Brain pericyte (primary cell): ENCODE data around the gene HMHB1.
"Not testable (repeated sequence)": the region's sequence is repeated elsewhere in the genome, so short reads cannot be mapped to it uniquely, and the experiment has no call there.

Experiments
- DNase-seq: peaks from one replicate; pipeline ENCODE4 v3.0.0-alpha.2; 2012; ENCODE audit warnings: low read depth, low spot score

The HMHB1 gene

GRCh38 chr5:143801252-143801939 is 10.6 kb upstream of the HMHB1 start:
- DNase-seq, result no peak

DNA sequence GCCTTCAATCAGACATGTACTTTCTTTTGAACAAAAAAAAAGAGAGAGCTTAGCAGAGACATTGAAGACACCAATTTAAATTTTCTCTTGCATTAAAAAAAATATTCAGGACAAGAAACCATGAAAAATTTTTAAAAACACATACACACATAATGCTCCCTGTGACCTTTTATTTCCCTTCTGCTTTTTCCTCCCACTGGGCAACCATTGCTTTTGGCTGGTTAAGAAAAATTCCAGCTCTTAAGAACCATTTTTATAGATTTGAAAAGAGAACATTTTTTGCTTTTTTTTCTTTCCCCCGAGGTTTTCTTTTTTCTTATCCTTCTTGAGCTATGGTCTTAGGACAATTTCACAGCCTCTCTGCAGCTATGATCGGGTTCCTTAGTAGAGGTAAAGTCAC is 6.1 kb upstream of the HMHB1 start:
- no peak for DNase-seq

GRCh38 chr5:143806579-143806978 is 5.4 kb upstream of the HMHB1 start:
- DNase-seq, result peak; percentile 25

DNA sequence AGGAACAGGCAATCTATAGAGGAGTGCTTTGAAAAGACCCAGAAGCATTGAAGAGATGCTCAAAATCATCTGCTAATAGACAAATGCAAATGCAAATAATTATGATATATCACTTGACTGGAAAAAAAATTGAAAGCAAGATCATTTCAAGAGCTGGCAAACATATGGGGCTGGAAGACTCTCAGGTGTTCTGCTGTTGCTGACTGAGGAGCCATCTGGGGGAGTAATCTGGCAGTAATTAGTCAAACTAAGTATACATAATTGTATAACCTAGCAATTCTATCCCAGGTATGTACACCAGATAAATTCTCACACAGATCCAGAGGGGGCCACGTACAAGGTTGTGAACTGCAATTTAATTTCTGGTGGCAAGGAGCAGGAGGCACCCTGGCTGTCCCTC is 4.6 kb upstream of the HMHB1 start:
- DNase-seq, result no peak

GRCh38 chr5:143816370-143816769 is 4.4 kb downstream of the HMHB1 start:
- DNase-seq, result not testable (repeated sequence)

DNA sequence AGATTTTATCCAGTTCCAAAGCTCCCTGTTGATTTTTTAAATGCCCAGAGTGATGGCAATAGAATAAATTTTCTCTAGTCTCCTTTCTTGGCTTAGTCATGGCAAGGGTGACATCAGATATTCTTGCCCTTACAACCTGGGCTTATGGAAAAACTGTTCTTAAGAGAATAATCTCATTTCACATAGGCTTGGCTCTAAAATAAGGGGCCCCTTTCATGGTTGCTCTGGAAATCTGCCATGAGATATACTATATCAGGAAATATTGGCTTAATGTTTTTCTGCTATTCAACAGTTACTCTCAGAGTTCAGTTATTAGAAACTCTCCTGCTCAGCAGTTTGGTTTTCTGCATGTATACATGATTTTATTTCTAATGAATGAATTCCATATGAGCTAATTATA is 7.8 kb downstream of the HMHB1 start:
- no peak for DNase-seq

GRCh38 chr5:143820451-143820850 is 8.5 kb downstream of the HMHB1 start:
- DNase-seq, result no peak

DNA sequence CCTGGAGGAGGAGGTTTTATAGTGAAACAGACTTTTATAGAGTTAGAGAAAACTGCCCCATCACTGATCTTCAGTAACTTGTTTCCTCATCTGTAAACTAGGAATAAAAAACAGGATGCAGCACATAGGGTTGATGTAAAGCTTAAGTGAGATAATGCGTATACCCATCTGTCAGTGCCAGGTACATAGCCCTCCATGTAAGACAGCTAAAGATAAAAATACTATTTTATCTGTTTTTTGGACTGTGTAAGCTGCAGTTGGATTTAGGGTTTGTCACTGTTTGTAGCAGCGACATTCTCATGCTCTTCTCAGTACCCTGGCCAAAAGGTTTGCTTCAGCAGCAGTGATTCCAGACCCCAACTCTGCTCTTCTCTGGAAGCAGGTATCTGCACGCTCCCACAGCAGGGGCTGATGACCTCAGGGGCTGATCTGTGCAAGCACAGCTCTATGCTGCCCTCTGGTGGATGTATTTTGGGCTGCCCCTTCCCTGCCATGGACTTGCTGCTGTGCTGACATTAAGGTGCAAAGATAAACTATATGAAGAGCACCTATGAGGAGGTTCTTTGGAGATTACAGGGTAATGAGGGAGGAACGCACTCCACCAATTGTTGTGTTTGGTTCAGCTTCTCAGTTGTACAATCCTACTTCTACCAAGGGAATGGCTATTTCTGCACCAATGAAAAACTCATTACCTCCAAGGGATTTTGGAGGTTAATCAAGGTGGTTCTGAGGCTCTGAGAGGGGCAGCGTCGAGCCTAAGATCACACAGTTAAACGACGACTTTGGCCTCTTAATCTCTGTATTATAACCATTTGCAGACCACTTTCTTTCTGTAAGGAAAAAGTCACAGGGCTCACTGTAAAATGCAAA is 13.1 kb downstream of the HMHB1 start:
- peak; percentile 27 for DNase-seq

- DNase-seq, result no peak
Observed at GRCh38 chr5:143826951-143827444, 15.0 kb downstream of the HMHB1 start.

- DNase-seq, result no peak
Observed at GRCh38 chr5:143828710-143829109, 16.7 kb downstream of the HMHB1 start.

- no peak for DNase-seq
Observed at GRCh38 chr5:143833177-143833576, 21.2 kb downstream of the HMHB1 start.

GRCh38 chr5:143835251-143835650 is 23.3 kb downstream of the HMHB1 start:
- DNase-seq, result no peak

GRCh38 chr5:143836161-143836725 is 24.3 kb downstream of the HMHB1 start:
- DNase-seq, result no peak

GRCh38 chr5:143837306-143837848 is 25.4 kb downstream of the HMHB1 start:
- DNase-seq, result peak; percentile 75

GRCh38 chr5:143841446-143841845 is 29.5 kb downstream of the HMHB1 start:
- DNase-seq, result no peak

DNA sequence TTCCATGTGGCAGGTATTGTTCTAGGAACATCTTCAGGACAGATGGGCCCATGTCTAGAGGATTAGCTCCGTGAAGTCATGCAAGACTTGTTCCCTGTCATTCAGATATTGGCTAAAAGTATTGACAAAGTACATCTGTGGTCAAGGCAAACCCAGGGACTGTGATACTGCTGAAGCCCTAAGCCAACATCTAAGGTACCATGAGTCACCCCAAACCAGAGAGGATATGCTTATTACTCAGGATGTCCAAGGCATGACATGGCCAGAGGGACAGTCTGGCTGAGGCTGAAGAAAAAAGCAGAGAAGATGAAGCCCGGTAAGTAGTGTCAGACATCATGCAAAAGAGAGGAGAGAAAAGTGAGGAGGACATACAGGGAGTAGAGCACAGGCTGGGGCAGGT is 31.0 kb downstream of the HMHB1 start:
- DNase-seq, result no peak

- no peak for DNase-seq
Observed at GRCh38 chr5:143843461-143843860, 31.5 kb downstream of the HMHB1 start.

DNA sequence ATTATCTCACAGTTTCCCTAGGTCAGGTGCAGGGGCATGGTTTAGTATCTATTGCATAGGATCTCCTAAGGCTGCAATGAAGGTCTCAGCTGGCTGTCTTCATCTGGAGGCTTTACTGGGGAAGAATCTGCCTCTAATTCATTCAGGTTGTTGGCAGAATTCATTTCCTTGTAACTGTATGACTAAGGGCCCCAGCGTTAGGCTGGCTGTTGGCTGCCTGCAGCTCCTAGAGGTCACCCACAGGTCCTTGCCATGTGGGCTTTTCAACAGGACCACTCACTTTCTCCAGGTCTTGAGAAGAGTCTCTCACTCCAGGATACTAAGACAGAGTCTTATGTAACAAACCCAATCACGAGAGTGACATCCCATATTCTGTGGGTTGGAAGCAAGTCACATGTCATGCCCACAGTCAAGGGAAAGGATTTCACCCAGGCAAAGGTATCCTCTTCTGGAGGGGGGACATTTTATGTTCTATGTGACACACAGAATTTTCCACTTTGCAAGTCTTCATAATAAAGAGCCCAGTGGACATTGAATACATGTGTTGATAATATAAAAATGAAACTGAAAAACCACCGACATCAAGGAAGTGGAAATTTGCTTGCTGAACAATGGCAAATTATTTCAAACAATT is 38.2 kb downstream of the HMHB1 start:
- DNase-seq, result no peak

DNA sequence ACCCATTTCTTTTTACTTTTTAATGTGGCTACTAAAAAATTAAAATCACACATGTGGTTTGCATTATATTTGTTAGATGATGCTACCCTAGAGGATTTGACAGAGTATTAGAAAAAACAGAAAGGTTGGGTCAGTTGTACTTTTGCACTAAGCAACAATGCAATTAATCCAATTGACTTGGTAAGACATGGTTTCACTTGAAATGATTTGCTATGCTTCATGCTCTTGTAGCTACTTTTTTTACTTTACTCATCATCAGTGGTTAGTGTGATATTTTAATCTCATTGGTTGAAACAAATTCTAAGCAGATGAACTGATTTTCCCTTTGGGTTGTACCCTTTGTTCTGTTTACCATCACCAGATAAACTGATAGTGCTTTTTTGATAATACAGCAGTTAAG is 39.4 kb downstream of the HMHB1 start:
- DNase-seq, result no peak

- no peak for DNase-seq
Observed at GRCh38 chr5:143860211-143860610, 48.2 kb downstream of the HMHB1 start.

DNA sequence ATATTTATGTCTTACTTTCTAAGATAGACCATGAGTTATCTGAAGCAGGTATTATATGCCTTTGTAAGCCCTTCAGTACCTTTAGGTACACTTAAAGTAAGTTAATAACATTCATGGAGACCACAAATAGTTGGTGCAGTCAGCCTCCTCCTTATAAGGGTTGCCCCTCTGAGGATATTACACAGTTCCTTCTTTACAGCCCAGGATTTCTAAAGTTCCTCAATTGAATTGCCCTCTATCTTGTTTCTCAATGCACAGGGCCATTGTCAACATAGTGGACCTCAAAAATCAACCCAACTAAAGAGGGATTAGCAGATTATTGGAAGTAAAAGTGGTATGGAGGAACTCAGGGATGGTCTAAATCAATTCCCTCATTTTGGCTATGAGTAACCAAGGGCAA is 50.3 kb downstream of the HMHB1 start:
- no peak for DNase-seq
